Skeletal muscle tissue (tissue), 4 donors: ENCODE measurements around the gene SLC6A20. TPM values are rescaled to one million over a fixed set of nuclear protein-coding genes. Genes with fewer than 3 reads are reported as not detected.

Source experiments
- H3K27ac ChIP-seq: one replicate; pipeline ENCODE4 v1.7.0; 2013; ENCODE audit warnings: mild to moderate bottlenecking, low read depth, low read length, inconsistent platforms
- H3K27me3 ChIP-seq, 3 donors: one replicate each; pipeline ENCODE4 v1.7.0; 2013; ENCODE audit warnings: low read length in 3 of 3; ENCODE audit not compliant: control insufficient read depth in 3 of 3, insufficient read depth in 3 of 3
- H3K36me3 ChIP-seq, 3 donors: one replicate each; pipeline ENCODE4 v1.7.0; 2013; ENCODE audit warnings: low read length in 3 of 3; ENCODE audit not compliant: control insufficient read depth in 3 of 3, insufficient read depth in 3 of 3
- H3K4me1 ChIP-seq, 3 donors: one replicate each; pipeline ENCODE4 v1.7.0; 2013; ENCODE audit warnings: low read length in 3 of 3, mild to moderate bottlenecking in 3 of 3; ENCODE audit not compliant: control insufficient read depth in 3 of 3, insufficient read depth in 3 of 3
- H3K4me3 ChIP-seq, 3 donors: one replicate each; pipeline ENCODE4 v1.7.0; 2013; ENCODE audit warnings: low read length in 3 of 3
- H3K9ac ChIP-seq, 3 donors: one replicate each; pipeline ENCODE4 v1.7.0; 2013; ENCODE audit warnings: low read length in 3 of 3, mild to moderate bottlenecking in 3 of 3, moderate library complexity in 2 of 3, low read depth in 1 of 3
- H3K9me3 ChIP-seq, 3 donors: one replicate each; pipeline ENCODE4 v1.7.0; 2013; ENCODE audit warnings: low read length in 3 of 3; ENCODE audit not compliant: control insufficient read depth in 3 of 3
- total RNA-seq: library from RNA; depleted of rRNA; stranded (reverse); fragments of >200 nt; gene quantifications from one replicate; pipeline ENCODE4 v1.2.3, GENCODE V29; 2014
- donor health status: Osteomylitis.

The SLC6A20 gene
- total RNA-seq, 1 donor from 2014 or later, result under 0.01 TPM

GRCh38 chr3:45739991-45740390 is 56.3 kb downstream of the SLC6A20 start:
- H3K9ac ChIP-seq, result no peak overlapping the region
- peaks cover 28 to 62% (median 62%) of the 10 kb centered on the region in 3 donors for H3K36me3 ChIP-seq
- H3K27ac ChIP-seq, result no peak overlapping the region
- H3K27me3 ChIP-seq, result no peaks in the 10 kb centered on the region
- no peaks in the 10 kb centered on the region for H3K4me1 ChIP-seq
- no peaks in the 10 kb centered on the region for H3K9me3 ChIP-seq
- no peak overlapping the region for H3K4me3 ChIP-seq

GRCh38 chr3:45737234-45737633 is 59.1 kb downstream of the SLC6A20 start:
- peaks cover 28 to 65% (median 64%) of the 10 kb centered on the region in 3 donors for H3K36me3 ChIP-seq
- peaks cover 0 to 2% (median 0%) of the 10 kb centered on the region in 3 donors for H3K4me1 ChIP-seq
- H3K27me3 ChIP-seq, result no peaks in the 10 kb centered on the region
- no peaks in the 10 kb centered on the region for H3K9me3 ChIP-seq
- H3K27ac ChIP-seq, result no peak overlapping the region
- H3K9ac ChIP-seq, result no peak overlapping the region
- H3K4me3 ChIP-seq, result no peak overlapping the region

- H3K9me3 ChIP-seq, result no peaks in the 10 kb centered on the region
- peaks cover 28 to 64% (median 62%) of the 10 kb centered on the region in 3 donors for H3K36me3 ChIP-seq
- H3K27ac ChIP-seq, result no peak overlapping the region
- no peak overlapping the region for H3K9ac ChIP-seq
- H3K4me1 ChIP-seq, result peaks cover 0 to 2% (median 0%) of the 10 kb centered on the region in 3 donors
- no peaks in the 10 kb centered on the region for H3K27me3 ChIP-seq
- no peak overlapping the region for H3K4me3 ChIP-seq
Observed at GRCh38 chr3:45736707-45737106, 59.6 kb downstream of the SLC6A20 start.

GRCh38 chr3:45730409-45731154 is 65.8 kb downstream of the SLC6A20 start:
- no peak overlapping the region for H3K9ac ChIP-seq
- H3K36me3 ChIP-seq, result peaks cover 5 to 34% (median 19%) of the 10 kb centered on the region in 3 donors
- no peak overlapping the region for H3K4me3 ChIP-seq
- peaks cover 0 to 2% (median 0%) of the 10 kb centered on the region in 3 donors for H3K4me1 ChIP-seq
- H3K9me3 ChIP-seq, result no peaks in the 10 kb centered on the region
- H3K27me3 ChIP-seq, result no peaks in the 10 kb centered on the region
- no peak overlapping the region for H3K27ac ChIP-seq

- H3K36me3 ChIP-seq, result peaks cover 5 to 31% (median 19%) of the 10 kb centered on the region in 3 donors
- H3K4me3 ChIP-seq, result no peak overlapping the region
- H3K9me3 ChIP-seq, result no peaks in the 10 kb centered on the region
- no peak overlapping the region for H3K27ac ChIP-seq
- no peaks in the 10 kb centered on the region for H3K4me1 ChIP-seq
- H3K27me3 ChIP-seq, result no peaks in the 10 kb centered on the region
- H3K9ac ChIP-seq, result no peak overlapping the region
Observed at GRCh38 chr3:45729614-45730013, 66.7 kb downstream of the SLC6A20 start.

GRCh38 chr3:45724911-45725310 is 71.4 kb downstream of the SLC6A20 start:
- H3K36me3 ChIP-seq, result peaks cover 6 to 20% (median 20%) of the 10 kb centered on the region in 3 donors
- no peak overlapping the region for H3K4me3 ChIP-seq
- H3K27ac ChIP-seq, result no peak overlapping the region
- H3K9ac ChIP-seq, result no peak overlapping the region
- H3K4me1 ChIP-seq, result no peaks in the 10 kb centered on the region
- no peaks in the 10 kb centered on the region for H3K27me3 ChIP-seq
- H3K9me3 ChIP-seq, result no peaks in the 10 kb centered on the region

GRCh38 chr3:45719655-45720487 is 76.5 kb downstream of the SLC6A20 start:
- Histone ChIP-seq H3K9me3 (no peaks in the 10 kb centered on the region), H3K4me3 (no peak overlapping the region), H3K36me3 (peaks cover 7 to 32% (median 23%) of the 10 kb centered on the region in 3 donors), H3K9ac (no peak overlapping the region), H3K4me1 (no peaks in the 10 kb centered on the region), H3K27ac (no peak overlapping the region), H3K27me3 (no peaks in the 10 kb centered on the region)

- peaks cover 5 to 21% (median 21%) of the 10 kb centered on the region in 3 donors for H3K36me3 ChIP-seq
- H3K4me1 ChIP-seq, result peaks cover 0 to 5% (median 0%) of the 10 kb centered on the region in 3 donors
- H3K27ac ChIP-seq, result no peak overlapping the region
- H3K4me3 ChIP-seq, result no peak overlapping the region
- no peak overlapping the region for H3K9ac ChIP-seq
- no peaks in the 10 kb centered on the region for H3K9me3 ChIP-seq
- H3K27me3 ChIP-seq, result no peaks in the 10 kb centered on the region
Observed at GRCh38 chr3:45716790-45717336, 79.5 kb downstream of the SLC6A20 start.

- no peak overlapping the region for H3K27ac ChIP-seq
- no peak overlapping the region for H3K4me3 ChIP-seq
- no peaks in the 10 kb centered on the region for H3K27me3 ChIP-seq
- peaks cover 0 to 5% (median 0%) of the 10 kb centered on the region in 3 donors for H3K4me1 ChIP-seq
- no peaks in the 10 kb centered on the region for H3K9me3 ChIP-seq
- H3K36me3 ChIP-seq, result peaks cover 7 to 24% (median 21%) of the 10 kb centered on the region in 3 donors
- H3K9ac ChIP-seq, result no peak overlapping the region
Observed at GRCh38 chr3:45715945-45716344, 80.4 kb downstream of the SLC6A20 start.
